ENCODE data around the gene PIK3CB. TPM values are rescaled to one million over a fixed set of nuclear protein-coding genes. Genes with fewer than 3 reads are reported as not detected.
A peak's percentile ranks its signal among the peaks of the same experiment; 100 is the strongest.

The PIK3CB gene
- total RNA-seq, 1 experiment from 2014 or later = 35.6 TPM

DNA sequence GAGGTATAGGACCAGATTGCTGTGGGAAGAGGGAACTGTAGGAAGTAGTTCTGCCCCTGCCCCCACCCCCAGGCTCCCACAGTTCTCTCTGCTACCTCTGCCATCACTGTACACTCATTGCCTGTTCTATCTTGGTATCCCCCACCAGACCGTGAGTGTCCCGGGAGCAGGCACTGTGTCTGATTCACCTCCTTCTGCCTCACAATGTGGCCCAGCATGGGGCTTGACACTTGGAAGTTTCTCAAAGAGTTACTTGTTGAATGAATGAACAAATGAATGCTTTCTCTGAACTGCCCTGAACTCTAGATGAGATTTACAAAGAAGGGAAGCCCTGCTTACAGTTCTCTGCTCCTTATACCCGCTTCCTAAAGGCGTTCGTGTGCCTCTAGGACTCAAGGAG, 27.1 kb upstream of the PIK3CB start:
- Histone ChIP-seq H4K8ac (replicated peaks; ENCODE audit: insufficient read length, low read depth, low read length) (no peak overlapping the region), H2BK12ac (ENCODE audit: insufficient read length, low read depth, low read length) (no peak overlapping the region), H2AK5ac (ENCODE audit: insufficient read length, low read length) (no peak overlapping the region), H4K5ac (ENCODE audit: insufficient read length, low read depth, low read length) (no peak overlapping the region), H2AFZ (ENCODE audit: low read length) (no peak overlapping the region), H3K4me2 (ENCODE audit: insufficient read depth, insufficient read length, low read length) (peak overlapping the region; percentile 36), H3K9me3 (ENCODE audit: control insufficient read depth, low read depth, low read length) (no peaks in the 10 kb centered on the region), H4K91ac (ENCODE audit: insufficient read length, low read depth, low read length) (no peak overlapping the region), H3K18ac (ENCODE audit: insufficient read length, low read depth, low read length) (no peak overlapping the region), H2BK120ac (ENCODE audit: low read depth, low read length, poor library complexity, severe bottlenecking) (no peak overlapping the region), H3K27ac (ENCODE audit: insufficient read length, low read depth, low read length) (peak overlapping the region; percentile 61), H3T11ph (ENCODE audit: low read length) (no peak overlapping the region), H2BK5ac (ENCODE audit: insufficient read length, low read length) (no peak overlapping the region), H3K4ac (ENCODE audit: low read depth, low read length) (no peak overlapping the region), H2BK20ac (ENCODE audit: low read depth, low read length, poor library complexity, severe bottlenecking) (no peak overlapping the region), H3K4me1 (ENCODE audit: insufficient read depth, low read length) (peaks cover 19% of the 10 kb centered on the region; the same call in 1 of the 2 replicates), H3K23me2 (ENCODE audit: insufficient read length, low read depth, low read length, poor library complexity, severe bottlenecking) (peaks cover 5% of the 10 kb centered on the region), H3K56ac (ENCODE audit: insufficient read length, low read depth, low read length) (no peak overlapping the region), H2BK15ac (ENCODE audit: low read depth, low read length) (no peak overlapping the region), H3K79me2 (ENCODE audit: insufficient read depth, low read length) (no peaks in the 10 kb centered on the region), H3K27me3 (ENCODE audit: insufficient read depth, low read length) (no peaks in the 10 kb centered on the region), H3K79me1 (ENCODE audit: insufficient read depth, low read depth, low read length, poor library complexity, severe bottlenecking) (no peaks in the 10 kb centered on the region), H3K23ac (ENCODE audit: insufficient read length, low read depth, low read length) (no peak overlapping the region), H3K9ac (ENCODE audit: extremely low read depth, insufficient read length, low read length) (no peak overlapping the region), H3K14ac (ENCODE audit: insufficient read depth, low read length) (no peak overlapping the region), H4K20me1 (ENCODE audit: control insufficient read depth, insufficient read depth, insufficient read length) (no peaks in the 10 kb centered on the region)
- H3K36me3 Mint-ChIP-seq (ENCODE audit: insufficient read depth in 1 of 3, low read depth in 3 of 3) = no peaks in the 10 kb centered on the region
- H3K4me3 Mint-ChIP-seq = peak overlapping the region; percentile 22 to 43; a peak in 4 of 5 replicates
- peak; percentile 68 for DNase-seq
- no peaks in the 10 kb centered on the region for H3K9me3 Mint-ChIP-seq
- peaks cover 35 to 38% of the 10 kb centered on the region in 2 experiments for H3K4me1 Mint-ChIP-seq
- no peaks in the 10 kb centered on the region; the same call in 1 of the 2 replicates for H3K27me3 Mint-ChIP-seq (ENCODE audit: low read depth)
- no CpG with 5 or more reads among the region's 5 CpGs for WGBS (ENCODE audit: extremely low coverage, insufficient read length, low lambda C conversion rate)
- TF ChIP-seq, protein P1, sequence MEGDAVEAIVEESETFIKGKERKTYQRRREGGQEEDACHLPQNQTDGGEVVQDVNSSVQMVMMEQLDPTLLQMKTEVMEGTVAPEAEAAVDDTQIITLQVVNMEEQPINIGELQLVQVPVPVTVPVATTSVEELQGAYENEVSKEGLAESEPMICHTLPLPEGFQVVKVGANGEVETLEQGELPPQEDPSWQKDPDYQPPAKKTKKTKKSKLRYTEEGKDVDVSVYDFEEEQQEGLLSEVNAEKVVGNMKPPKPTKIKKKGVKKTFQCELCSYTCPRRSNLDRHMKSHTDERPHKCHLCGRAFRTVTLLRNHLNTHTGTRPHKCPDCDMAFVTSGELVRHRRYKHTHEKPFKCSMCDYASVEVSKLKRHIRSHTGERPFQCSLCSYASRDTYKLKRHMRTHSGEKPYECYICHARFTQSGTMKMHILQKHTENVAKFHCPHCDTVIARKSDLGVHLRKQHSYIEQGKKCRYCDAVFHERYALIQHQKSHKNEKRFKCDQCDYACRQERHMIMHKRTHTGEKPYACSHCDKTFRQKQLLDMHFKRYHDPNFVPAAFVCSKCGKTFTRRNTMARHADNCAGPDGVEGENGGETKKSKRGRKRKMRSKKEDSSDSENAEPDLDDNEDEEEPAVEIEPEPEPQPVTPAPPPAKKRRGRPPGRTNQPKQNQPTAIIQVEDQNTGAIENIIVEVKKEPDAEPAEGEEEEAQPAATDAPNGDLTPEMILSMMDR (conservative IDR thresholded peaks at IDR 0.05) = no peak
- peak overlapping the region; percentile 73 to 97 (median 95); a peak in 6 of 7 replicates for H3K27ac Mint-ChIP-seq
